Activated gamma-delta T cell treated with Interleukin-2 at 50 U/mL for 16 hours (primary cell): Measurements from ENCODE around the gene AP1AR.
A peak's percentile ranks its signal among the peaks of the same experiment; 100 is the strongest.

ENCODE experiments used
- DNase-seq: peaks from one replicate; pipeline ENCODE4 v3.0.0-alpha.2; 2020

Gene AP1AR

DNA sequence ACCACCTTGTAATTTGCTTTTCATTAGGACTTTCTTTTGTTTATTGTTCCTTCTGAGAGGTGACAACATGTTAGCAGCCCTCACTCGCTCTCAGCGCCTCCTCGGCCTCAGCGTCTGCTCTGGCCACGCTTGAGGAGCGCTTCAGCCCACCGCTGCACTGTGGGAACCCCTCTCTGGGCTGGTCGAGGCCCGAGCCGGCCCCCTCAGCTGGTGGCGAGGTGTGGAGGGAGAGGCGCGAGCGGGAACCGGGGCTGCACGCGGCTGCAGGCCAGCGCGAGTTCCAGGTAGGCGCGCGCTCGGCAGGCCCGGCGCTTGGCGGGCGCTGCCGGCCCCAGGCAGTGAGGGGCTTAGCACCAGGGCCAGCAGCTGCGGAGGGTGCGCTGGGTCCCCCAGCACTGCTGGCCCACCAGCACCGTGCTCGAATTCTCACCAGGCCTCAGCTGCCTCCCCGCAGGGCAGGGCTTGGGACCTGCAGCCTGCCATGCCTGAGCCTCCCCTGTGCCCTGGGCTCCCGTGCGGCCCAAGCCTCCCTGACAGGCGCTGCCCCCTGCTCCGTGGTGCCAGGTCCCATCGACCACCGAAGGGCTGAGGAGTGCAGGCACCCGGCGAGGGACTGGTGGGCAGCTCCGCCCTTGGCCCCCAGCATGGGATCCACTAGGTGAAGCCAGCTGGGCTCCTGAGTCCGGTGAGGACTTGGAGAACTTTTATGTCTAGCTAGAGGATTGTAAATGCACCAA is 9.2 kb upstream of the AP1AR start:
- no peak for DNase-seq

DNA sequence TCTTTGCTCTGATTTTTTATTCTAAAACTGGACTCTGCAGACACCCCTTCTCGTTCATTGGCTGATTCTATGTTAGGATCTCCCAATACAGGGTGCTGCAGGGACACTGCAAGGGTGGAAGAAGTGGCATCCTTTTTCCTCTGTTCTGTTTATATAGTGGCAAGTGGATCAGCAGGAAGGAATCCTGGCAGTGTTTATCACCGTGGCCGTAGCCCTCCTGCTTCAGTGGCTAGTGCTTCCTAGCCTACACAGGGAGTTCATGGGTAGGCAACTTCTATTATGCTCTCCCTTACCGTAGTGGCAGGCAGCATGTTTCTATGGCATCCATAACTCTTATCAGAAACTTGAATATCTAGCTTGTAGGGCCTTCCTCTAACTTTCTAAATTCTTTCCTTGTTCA is 6.4 kb upstream of the AP1AR start:
- DNase-seq, result no peak

DNA sequence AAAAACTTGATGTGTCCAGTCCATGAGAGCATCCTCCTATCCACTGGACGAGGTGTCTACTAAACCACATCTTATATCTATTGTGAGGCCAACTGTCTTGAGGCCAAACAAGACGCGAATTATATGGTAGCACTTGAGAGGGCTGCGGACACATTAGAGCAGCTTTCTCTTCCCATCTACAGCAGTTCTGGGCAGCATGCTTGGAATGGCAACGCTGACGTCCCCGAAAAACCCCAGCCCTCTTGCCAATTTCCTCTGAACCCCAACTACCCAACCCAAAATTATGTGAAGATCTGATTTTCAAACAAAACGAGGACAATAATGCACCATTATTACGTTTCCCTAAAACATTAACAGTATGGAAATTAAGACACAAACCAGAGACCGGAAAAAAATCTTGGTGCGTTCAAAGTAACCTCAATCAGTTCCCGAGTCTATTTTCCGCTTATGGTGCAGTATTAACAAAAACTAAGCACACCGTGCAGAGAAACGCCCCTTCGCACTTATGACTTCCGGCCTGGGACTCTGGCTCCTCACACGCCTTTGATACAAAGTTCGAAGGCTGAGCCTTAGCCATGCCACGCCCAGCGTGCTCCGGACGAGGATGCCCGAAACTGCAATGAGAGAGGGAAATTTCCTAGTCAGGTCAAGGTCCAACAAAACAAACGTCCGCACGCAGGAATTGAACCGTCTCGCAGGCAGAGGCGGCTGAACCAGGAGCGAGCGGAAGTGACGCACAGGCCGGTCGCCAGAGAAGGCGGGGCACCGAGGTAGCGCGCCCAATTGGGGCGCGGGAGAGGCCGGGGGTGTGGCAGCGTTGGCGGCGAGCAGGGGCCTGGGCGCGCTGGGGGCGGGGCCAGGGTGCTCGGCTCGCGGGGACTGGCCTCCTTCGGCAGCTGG is 458 bp upstream of the AP1AR start:
- DNase-seq, result peak; percentile 95

DNA sequence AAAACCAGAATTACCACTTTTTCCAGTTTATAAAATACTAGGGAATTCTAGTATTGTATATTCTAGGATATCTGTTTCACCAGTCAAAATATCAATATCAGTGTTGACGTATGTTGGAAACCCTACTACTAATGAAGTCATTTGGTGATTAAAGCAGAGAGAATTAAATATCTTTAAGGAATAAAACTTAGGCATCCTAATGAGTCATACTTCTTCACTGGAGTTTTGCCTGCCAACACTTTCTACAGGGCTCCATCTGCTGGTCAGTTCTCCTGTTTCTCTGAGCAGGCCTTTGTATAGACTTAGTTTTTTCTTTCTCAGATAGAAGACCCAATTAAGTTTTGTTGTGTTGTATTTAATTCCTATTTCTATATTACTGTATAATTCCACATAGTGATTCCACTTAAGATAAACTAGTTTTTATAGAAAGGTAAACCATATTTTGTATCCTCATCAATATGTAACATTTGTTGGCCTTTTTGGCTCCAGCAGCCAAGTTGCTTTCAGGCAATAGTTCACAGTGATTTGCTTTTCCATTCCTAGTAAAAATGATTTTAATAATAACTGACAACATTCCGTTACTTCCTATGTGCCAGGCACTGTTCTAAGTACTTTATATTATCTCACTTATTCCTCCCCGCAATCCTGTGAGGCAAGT is 3.5 kb downstream of the AP1AR start:
- peak; percentile 52 for DNase-seq

DNA sequence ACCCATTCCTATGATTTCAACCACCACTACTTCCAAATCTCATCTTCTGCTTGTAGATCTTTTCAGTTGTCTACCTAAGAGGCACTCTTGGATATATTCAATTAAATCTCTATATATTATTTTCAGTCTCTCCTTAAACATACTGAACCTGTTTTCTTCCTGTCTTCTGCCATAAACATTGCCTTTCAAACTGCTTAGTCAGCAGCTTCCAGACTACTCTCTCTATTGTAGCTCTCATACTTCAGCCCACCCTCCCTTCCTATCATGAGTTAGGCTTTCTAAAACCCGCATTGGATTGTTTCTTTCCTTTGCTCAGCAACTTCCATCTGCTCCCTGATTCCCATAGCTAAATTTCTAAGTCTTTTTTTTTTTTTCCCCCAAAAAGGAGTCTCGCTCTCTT is 4.5 kb downstream of the AP1AR start:
- no peak for DNase-seq

DNA sequence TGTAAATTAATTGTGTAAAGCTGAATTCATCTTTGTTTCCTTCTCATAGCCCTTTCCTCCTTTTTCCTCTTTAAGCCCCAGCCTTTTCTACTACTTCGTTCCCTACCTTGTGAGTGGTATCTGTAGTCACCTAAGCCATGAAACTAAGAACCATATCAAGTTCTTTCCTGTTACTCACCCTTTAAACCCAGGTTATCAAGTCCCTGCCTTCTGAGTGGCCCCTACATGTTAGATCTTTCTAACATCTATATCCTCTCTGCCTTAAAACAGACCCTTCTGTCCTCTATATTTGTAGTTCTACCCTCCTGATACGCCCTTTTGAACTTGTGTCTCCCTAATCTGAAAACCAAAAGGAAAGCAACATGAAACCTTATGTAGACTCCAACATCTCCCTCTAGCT is 7.2 kb downstream of the AP1AR start:
- no peak for DNase-seq

DNA sequence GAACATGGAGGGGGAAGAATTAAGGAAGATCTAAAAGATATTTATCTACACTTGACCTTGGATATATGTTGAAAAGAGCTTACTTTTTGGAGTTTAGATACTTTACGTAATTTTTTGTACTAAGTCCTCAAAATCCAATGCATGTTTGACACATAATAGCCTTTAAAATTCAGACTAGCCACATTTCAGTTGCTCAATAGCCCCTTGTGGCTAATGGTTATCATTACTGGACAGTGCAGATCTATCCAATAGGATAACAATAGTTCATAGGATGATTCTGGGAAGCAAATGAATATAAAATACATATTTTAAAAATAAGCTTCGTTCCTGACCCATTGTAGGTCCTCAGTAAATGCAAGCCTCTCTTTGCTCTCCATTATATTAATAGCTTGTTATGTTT is 13.8 kb downstream of the AP1AR start:
- no peak for DNase-seq

DNA sequence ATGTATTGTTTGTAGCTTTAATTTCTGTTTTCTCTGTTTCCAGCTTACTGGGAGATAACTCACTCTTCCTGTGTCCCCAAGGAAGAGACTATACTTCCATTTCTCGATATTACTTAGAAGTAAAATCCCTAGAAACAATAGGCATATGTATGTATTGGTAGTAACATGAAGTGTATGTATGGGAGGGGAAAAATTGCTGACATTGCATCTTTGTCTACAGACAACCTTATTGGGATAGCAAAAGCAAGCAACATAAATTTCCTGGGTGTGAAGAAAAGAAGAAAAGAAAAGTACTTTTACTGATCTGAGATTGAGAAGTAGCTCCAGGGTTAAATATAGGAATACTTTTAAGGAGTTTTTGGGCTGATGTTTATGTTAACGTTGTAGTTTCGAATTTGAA is 15.4 kb downstream of the AP1AR start:
- DNase-seq, result no peak

DNA sequence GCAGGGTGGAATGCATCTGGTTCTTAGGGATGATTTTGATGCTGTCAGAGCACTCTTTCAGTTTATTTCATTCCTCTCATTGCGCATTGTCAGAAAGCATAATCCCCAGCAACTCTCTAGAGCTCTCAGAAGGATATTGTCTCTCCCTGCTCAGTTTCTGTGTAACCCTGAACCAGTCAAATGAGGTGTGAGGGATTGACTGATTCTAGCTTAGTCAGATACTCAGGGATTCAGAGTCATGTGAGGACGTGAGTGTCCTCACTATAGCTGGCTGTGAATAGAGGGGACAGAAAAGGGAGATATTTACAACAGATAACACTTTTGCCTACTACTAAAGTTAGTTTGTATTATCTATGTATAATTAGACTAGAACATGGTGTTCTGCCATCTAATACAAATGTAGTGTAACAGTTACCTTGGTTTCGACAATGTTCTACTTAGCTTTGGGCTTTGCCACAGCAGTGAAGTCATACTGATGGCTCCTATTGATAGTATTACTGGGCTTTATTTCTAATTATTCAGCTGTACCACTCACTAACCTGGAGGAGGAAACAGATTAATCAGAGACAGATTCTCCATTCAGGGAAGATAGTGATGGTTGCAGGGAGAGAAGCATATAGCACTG is 19.5 kb downstream of the AP1AR start:
- no peak for DNase-seq

DNA sequence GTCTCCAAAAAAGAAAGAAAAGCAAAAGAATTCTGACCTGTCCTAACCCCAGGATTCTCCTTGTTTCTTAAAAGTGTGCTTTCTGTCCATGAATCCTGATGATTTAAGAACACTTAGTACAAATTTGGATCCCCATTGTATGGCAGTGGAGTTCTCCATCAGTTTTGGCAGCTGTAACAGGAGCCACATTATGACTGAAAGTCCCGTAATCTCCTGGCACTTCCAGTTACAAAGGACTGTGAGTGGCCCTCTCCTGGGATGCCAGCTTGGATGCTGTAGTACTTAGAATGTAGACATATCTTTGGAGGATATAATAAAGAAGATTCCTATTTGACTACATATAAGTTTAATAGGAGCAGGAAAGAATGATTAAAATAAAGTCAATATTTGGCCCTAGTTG is 20.6 kb downstream of the AP1AR start:
- no peak for DNase-seq

DNA sequence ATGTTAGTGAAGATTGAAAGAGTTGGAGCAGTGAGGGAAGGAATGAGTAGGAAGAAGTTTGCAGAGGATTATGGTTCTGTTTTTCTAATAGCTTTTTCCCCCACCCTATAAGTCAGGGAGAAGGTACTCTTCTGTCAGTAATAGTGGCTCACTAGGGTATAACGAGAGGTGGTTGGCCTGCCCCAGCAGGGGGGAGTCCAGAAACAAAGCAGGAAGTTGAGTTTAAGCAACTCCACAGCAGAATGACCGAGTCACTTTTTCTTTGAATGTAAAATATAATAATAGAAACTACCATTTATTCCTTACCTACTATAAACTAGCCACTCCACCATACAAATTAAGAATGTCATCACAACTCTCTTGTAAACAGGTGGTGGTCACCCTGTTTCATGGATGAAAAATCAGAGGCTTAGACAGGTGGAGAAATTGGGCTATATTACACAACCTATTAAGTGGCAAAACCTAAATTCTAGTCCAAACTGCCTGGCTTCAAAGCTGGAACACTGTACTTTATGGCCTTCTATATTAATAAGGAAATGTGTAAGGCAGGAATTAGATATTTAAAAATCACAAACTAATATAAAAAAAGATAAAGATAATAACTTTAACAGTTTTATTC is 21.9 kb downstream of the AP1AR start:
- no peak for DNase-seq

DNA sequence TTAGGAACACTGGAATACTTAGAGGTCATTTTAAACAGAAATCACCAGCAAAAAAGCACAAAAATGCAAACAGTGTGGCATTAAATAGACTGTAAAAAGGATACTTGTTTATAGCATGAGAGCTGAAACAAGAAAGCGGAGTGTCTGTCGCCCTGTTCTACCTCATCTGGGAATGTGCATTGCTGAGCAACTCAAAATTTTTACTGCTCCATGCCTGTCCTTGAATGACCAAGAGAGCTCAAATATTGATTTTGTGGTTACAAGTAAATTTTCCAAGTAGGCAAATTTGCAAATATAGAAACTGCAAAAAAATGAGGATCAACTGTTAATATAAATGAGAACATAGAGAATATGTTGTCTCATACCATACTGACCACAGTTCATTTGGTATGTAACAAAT is 25.5 kb downstream of the AP1AR start:
- DNase-seq, result no peak

DNA sequence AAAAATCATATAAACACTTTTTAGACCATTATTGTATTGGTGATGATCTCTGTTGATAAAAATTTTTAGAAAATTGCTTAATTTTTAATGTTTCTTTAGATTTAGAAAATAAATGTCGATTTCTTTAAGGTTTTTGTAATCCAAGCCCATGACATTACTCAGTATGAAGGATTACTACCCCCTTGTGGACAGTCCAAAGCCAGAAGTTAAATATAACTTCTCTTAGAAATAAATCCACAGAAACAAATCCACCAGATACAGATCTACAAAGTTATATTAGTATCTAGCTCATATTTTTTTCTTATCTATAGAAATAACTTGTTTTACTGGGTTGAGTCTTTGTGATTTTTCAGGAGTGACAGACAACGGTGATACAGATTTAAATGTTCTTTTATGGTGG is 35.2 kb downstream of the AP1AR start:
- DNase-seq, result no peak

DNA sequence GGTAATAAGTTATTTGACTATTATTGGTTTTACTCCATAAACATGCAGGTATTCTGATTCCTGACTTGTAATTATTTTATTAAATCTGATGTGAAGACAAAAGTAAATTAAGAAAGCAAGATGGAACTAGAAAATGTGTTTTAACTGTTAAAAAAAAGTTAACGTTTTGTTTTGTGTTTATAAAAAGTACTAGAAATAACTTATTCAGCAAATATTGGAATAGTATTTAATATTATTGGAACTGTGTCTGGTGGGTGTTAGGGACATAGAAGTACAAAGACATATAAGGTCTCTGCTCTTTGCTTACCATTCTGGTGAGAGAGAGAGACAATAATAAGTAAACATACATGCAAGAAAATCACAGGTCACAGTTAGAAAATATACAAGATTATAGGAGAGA is 38.5 kb downstream of the AP1AR start:
- DNase-seq, result no peak

DNA sequence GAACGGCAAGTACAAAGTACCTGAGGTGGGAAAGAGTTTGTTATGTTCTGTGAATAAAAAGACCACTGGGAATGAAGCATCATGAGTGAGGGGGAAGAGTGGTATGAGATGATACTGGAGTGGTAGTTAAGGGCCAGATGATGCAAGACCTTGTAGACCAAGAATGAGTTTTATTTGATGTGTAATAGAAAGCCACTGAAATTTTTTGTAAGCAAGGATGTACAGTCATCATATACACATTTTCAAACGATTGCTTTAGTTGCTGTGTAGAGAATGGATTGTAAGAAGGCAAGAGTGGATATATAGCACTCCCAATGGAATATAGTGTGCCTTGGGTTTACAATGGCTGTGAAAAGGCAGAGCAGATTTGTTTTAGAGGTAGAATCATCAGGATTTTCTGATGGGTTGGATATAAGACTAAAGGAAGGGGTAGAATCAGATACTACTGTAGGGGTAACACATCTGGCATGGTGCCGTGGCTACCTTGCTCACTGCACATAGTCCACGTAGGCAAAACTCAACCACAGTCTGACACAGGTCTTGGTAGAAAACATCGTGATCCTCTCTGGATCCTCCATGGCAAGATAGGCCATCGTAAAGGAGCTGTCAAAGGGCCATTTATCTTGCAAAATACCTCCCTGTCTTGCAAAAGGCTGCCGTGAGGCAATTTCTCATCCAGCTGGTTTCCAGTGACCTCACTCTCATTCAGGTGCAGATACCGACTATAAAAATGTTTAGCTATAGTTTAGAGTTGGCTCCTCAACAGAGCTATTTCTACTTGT is 39.2 kb downstream of the AP1AR start:
- no peak for DNase-seq

DNA sequence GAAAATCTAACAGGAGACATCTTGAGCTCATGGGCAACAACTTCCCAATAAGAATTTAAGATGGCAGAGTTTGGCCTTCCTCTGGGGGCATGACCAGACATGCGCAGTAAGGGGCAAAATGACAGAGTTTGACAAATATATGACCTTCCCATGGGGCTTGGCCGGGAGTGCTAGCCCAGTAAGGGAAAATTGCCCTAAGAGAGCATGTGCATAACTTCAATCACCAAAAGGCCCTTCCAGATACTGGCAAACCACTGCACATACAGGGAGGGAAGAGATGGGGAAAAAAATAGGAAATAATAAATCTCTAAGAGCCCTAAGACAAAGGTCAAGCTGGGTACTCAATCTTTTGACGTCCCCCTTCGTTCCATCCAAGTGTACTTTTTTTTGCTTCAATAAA is 40.7 kb downstream of the AP1AR start:
- no peak for DNase-seq

DNA sequence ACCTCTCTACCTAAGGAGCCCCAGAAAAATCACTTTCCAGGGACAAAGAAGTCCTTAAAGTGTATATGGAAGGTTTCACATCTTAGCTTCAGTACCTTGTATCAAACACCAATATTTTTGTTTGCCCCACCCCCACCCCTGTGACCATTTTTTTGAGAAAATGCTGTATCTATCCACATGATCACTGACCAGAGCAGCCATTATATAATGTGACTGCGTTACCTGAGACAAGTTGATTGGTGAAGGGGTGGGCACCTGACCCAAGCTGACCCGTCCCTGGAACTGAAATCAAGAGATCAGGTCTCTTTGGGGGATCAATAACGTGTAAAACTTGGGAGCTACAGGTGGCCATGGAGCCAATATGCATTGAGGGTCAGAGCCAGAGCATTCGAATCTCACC is 43.4 kb downstream of the AP1AR start:
- no peak for DNase-seq

DNA sequence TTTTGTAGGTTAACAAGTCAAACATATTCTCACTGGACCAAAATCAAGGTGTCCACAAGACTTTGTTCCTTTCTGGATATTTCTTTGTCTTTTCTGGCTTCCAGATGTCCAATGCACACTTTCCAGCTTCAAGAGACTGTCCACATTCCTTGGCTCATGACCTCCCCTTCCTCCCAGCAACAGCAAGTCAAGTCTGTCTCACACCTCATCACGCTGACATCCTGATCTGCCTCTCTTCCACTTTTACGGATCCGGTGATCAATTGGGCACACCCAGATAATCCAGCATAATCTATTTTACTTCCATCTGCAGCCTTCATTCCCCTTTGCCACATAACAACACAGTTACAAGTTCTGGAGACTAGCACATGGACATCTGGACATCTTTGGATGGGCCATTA is 44.5 kb downstream of the AP1AR start:
- no peak for DNase-seq

DNA sequence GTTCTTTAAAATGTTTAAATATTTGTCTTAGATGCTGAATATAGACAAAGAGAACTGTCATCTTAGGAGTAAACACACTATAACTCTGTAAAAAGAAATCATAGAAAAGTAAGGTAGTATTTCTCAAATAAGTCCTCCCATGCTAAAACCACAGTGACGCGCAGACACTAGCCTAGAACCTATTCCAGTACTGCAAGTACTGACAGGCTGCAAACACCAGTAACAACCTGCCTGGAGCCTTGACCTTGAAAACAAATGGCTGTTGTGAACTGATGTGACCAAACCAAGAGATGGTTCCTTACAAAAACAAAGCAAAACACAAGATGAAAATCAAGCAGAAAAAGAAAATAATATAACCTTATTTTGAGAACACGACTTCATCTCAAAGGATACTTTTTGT is 45.6 kb downstream of the AP1AR start:
- DNase-seq, result no peak

DNA sequence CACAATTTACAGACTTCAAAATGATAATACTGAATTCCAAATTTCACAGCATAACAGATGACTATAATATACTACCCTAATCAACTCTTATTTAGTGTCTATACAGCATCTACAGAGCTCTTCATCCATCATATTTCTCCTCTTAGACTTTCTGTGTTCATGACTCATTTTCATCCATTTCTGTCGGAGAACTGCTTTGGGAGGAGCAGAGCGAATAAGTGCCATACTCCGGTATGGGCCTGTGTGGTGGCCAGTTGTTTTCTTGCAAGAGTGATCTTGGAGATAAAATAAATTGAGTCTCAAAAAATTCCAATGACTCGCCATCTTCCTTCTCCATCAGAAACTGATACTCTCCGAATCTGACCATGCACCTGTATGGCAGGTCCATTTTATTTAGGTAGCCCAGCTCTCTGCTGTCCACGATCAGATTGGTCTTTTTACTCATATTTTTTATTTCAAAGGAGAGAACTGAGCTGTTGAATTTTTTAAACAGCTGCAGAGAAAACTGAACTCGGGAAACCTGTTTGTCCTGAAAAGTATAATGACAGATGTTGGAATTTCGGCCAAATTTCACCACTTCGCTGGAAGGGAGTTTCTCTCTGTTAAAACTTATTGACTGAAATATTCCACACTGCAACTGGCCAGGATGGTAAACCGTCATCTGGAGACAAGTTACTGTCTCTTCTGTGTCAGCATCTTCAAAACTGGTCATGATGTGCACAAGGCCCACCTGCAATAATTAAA is 46.3 kb downstream of the AP1AR start:
- no peak for DNase-seq
